GM10266 (cell line): Measurements from ENCODE around the gene CENPS.
A peak's percentile ranks its signal among the peaks of the same experiment; 100 is the strongest.
"Not testable (repeated sequence)": the region's sequence is repeated elsewhere in the genome, so short reads cannot be mapped to it uniquely, and the experiment has no call there.

Experiments
- DNase-seq: peaks from one replicate; pipeline ENCODE4 v3.0.0; 2012; ENCODE audit errors: extremely low spot score
- TF ChIP-seq, protein P1 (sequence below): IDR thresholded peaks from 2 replicates; pipeline ENCODE4 v1.5.1; 2012; ENCODE audit warnings: mild to moderate bottlenecking, low read depth; ENCODE audit not compliant: control insufficient read depth, insufficient read depth; ENCODE audit errors: missing control alignments

Gene CENPS

DNA sequence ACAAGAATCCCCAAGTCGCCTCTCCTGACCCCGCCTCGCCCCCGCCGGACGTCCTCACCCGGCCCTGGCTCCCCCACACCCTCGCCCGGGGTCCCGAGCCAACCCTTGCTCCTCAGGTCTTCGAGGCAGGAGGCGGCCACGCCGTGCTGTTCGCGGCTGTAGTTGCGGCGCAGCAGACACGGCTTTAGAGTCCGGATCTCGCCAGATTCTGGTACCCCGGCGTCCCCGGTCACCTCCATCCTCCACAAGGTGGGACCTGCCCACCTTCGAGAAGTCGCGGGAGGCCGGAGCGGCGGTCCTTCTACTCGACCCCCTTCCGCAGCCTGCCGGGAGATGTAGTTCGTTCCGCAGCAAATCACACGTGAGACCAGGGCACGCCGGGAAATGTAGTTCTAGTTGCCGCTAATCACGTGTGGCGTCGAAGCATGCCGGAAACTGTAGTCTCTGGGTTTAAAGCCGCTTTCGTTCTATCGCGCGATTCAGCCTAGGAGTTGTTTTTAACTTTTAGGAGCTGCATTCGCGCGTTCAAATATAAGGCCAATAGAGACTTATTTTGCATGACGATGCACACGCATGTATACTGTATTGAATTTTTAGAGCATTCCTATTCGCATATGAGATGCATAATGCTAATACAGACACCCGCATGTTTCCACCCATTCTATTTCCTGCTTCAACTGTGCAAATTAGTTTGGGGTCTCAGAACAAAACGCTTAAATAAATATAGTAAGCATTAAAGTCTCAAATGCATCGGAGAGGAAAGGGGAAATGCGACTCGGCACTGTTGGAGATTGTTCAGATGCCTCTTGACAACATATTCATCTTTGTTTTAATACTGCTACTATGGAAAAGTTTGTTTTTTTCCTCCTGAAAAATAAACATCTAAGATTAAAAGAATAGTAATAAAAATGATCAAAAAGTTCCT, 42.2 kb downstream of the CENPS start, which contains the start of gene DFFA:
DFFA (minus strand) TSS at position 310 of the 925 bp plus-strand sequence; CDS start at position 239, 71 bp downstream.
- TF ChIP-seq, protein P1, sequence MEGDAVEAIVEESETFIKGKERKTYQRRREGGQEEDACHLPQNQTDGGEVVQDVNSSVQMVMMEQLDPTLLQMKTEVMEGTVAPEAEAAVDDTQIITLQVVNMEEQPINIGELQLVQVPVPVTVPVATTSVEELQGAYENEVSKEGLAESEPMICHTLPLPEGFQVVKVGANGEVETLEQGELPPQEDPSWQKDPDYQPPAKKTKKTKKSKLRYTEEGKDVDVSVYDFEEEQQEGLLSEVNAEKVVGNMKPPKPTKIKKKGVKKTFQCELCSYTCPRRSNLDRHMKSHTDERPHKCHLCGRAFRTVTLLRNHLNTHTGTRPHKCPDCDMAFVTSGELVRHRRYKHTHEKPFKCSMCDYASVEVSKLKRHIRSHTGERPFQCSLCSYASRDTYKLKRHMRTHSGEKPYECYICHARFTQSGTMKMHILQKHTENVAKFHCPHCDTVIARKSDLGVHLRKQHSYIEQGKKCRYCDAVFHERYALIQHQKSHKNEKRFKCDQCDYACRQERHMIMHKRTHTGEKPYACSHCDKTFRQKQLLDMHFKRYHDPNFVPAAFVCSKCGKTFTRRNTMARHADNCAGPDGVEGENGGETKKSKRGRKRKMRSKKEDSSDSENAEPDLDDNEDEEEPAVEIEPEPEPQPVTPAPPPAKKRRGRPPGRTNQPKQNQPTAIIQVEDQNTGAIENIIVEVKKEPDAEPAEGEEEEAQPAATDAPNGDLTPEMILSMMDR, result no peak
- DNase-seq, result peak; percentile 89

DNA sequence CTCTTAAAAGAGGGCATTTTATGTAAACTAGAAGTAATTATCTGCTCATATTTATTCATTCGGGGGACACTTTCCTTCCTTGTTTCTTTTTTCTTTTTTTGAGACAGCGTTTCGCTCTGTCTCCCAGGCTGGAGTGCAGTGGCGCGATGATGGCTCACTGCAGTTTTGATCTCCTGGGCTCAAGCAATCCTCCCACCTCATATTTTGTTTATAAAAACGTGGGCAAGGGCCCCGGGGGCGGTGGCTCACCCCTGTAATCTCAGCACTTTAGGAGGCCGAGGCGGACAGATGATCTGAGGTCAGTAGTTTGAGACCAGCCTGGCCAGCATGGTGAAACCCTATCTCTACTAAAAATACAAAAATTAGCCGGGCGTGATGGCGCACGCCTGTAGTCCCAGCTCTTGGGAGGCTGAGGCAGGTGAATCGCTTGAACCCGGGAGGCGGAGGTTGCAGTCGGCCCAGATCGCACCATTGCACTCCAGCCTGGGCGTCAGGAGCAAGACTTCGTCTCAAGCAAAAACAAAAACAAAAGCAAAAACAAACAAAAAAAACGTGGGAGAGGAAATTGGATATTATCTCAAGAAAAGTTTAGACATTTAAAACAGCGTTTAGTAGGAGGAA, 43.0 kb downstream of the CENPS start:
- TF ChIP-seq, protein P1, result no peak
- no peak for DNase-seq

DNA sequence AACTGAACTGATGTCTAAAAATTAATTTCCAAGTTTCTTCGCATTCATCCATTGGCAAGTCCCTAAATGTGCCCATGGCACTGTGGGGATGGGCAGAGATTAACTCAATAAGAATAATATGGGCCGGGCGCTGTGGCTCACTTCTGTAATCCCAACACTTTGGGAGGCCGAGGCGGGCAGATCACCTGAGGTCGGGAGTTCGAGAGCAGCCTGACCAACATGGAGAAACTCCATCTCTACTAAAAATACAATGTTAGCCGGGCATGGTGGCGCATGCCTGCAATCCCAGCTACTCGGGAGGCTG, 44.0 kb downstream of the CENPS start:
- DNase-seq, result not testable (repeated sequence)

DNA sequence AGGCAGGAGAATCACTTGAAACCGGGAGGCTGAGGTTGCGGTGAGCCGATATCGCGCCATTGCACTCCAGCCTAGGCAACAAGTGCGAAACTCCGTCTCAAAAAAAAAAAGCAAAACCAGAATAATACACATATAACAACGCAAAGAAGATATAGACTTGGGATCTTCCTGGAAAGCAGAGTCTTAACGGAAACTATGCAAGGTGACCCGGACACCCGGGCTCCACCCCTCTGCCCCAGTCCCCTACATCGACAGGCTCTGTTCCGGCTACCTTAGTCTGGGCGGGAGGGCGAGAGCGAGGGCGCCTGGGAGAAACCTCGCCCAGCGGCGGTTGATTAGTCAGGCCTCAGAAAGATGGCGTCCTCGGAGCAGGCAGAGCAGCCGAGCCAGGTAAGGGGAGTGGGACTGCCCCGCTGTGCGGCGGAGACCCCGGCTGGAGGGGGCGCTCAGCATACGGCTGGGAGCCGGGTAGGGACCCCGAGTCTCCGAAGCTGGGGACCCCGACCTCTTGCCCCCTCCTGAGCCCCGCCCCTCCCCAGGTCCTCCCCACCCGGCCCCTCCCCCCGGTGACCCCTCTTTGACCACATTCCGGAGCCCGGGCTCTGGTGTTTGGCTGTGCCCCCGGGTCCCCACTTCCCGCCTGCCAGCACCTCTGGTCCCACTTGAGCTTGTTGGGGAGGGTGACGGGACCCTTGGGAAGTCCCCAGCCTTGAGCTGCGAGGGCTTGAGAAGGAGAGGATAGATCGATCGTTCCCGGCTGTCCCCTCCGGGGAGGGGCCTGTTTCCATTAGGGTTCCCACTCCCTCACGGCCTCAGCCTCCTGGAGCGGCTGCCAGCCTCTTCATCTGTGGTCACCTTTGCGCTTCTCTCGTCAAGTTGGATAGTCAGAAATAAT, 44.6 kb downstream of the CENPS start, which contains the start of gene PEX14:
PEX14 (plus strand) TSS at position 338 of the 895 bp plus-strand sequence; CDS start at position 355, 17 bp downstream.
- TF ChIP-seq, protein P1, result no peak
- peak; percentile 89 for DNase-seq

DNA sequence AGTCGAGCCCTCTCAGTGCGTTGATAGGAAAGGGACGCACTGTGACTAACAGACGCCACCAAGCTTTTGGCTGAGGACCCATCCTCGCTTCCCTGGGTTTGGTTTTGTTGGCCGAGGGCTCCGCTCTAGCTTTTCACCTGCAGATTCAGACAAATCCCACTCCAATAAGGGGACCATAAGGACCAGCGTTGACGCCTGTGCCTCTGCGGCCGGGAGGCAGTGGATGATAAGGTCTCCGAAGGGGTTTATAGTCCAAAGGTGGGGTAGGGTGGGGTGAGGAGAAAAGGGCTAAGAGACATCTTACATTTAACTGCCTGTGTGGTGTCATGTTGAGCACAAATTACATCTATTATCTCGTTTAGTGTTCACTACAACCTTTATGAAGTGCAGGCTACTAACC, 45.3 kb downstream of the CENPS start:
- TF ChIP-seq, protein P1, result no peak
- no peak for DNase-seq

DNA sequence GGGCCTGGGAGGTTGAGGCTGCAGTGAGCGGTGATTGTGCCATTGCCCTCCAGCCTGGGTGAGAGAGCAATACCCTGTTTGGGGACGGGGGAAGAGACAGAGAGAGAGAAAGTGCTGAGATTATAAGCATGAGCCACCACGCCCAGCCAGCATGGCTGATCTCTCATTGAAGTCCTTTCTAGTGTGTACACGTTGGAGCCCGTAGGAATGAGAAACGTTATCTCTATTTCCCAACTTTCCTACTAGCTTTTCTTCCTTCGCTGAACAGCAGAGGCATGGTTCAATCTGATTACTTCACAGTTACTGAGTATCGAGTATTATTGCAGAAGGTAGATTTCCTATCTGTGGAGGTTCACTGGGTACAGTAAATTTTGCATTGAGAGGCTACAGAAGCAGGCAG, 49.1 kb downstream of the CENPS start:
- TF ChIP-seq, protein P1, result no peak
- no peak for DNase-seq

DNA sequence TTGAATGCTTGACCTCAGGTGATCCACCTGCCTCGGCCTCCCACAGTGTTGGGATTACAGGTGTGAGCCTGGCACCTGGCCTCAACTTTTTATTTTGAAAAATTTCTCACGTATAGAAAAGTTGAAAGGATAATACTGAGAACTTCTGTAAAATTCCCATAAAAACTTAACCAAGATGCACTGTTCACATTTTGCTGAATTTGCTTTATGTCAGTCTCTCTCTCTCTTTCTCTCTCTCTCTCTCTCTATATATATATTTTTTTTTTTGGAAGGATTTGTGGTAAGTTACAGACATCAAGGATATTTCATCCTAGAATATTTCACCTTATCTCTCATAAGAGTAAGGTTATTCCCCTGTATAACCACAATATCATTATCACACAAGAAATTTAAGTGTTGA, 50.4 kb downstream of the CENPS start:
- TF ChIP-seq, protein P1, result no peak
- DNase-seq, result no peak
